ENCODE results near the gene EPC1.
"Not testable (repeated sequence)": the region's sequence is repeated elsewhere in the genome, so short reads cannot be mapped to it uniquely, and the experiment has no call there.

Gene EPC1

GRCh38 chr10:32225976-32226375 is 121.0 kb downstream of the EPC1 start:
- DNase-seq = no peak

GRCh38 chr10:32222376-32222775 is 124.6 kb downstream of the EPC1 start:
- not testable (repeated sequence) for DNase-seq

GRCh38 chr10:32219156-32219555 is 127.8 kb downstream of the EPC1 start:
- not testable (repeated sequence) for DNase-seq

GRCh38 chr10:32218206-32219044 is 128.5 kb downstream of the EPC1 start:
- DNase-seq = not testable (repeated sequence)

Measured in NCI-H2029 treated with DMSO at 0.1 percent for 48 hours (cell line).